Mesenchymal stem cell (in vitro differentiated cells and primary cell): ENCODE data around the gene SLC41A3.
"Not testable (repeated sequence)": the region's sequence is repeated elsewhere in the genome, so short reads cannot be mapped to it uniquely, and the experiment has no call there.

Experiments
- DNase-seq: peaks from one replicate; pipeline ENCODE4 v3.0.0-alpha.2; 2013
- H2AFZ ChIP-seq: one replicate; pipeline ENCODE4 v1.6.1; 2013; ENCODE audit warnings: low read depth, mild to moderate bottlenecking, control low read depth, inconsistent platforms, low read length, moderate library complexity
- H2AK5ac ChIP-seq: 2 replicates; pipeline ENCODE4 v1.6.1; 2013; ENCODE audit warnings: low read length, moderate library complexity, mild to moderate bottlenecking, inconsistent platforms; ENCODE audit not compliant: severe bottlenecking
- H2BK120ac ChIP-seq: one replicate; pipeline ENCODE4 v1.6.1; 2013; ENCODE audit warnings: low read depth, mild to moderate bottlenecking, inconsistent platforms, low read length, moderate library complexity
- H2BK12ac ChIP-seq, 2 experiments: one replicate each; pipeline ENCODE4 v1.6.1; 2013; ENCODE audit warnings: inconsistent platforms in 2 of 2, low read length in 2 of 2, mild to moderate bottlenecking in 2 of 2, moderate library complexity in 2 of 2, control low read depth in 1 of 2
- H2BK15ac ChIP-seq: one replicate; pipeline ENCODE4 v1.6.1; 2013; ENCODE audit warnings: mild to moderate bottlenecking, low read depth, inconsistent platforms; ENCODE audit not compliant: poor library complexity, severe bottlenecking
- H2BK5ac ChIP-seq: 2 replicates; pipeline ENCODE4 v1.6.1; 2013; ENCODE audit warnings: low read depth, mild to moderate bottlenecking, low read length, control low read depth, inconsistent platforms; ENCODE audit not compliant: poor library complexity, severe bottlenecking
- H3K14ac ChIP-seq, 2 experiments: one replicate each; pipeline ENCODE4 v1.6.1; 2013; ENCODE audit warnings: inconsistent platforms in 2 of 2, low read length in 2 of 2, control low read depth in 1 of 2, mild to moderate bottlenecking in 1 of 2, moderate library complexity in 1 of 2
- H3K18ac ChIP-seq, 2 experiments: one replicate each; pipeline ENCODE4 v1.6.1; 2013; ENCODE audit warnings: inconsistent platforms in 2 of 2, low read length in 2 of 2, control low read depth in 1 of 2, low read depth in 1 of 2, mild to moderate bottlenecking in 1 of 2
- H3K23ac ChIP-seq, 2 experiments: one replicate each; pipeline ENCODE4 v1.6.1; 2013; ENCODE audit warnings: inconsistent platforms in 2 of 2, low read length in 2 of 2, mild to moderate bottlenecking in 2 of 2, moderate library complexity in 2 of 2, control low read depth in 1 of 2
- H3K27ac ChIP-seq: 2 replicates; pipeline ENCODE4 v1.5.1; 2013; ENCODE audit warnings: mild to moderate bottlenecking, moderate library complexity, low read length, control low read depth, inconsistent platforms; ENCODE audit not compliant: poor library complexity, severe bottlenecking
- H3K27me3 ChIP-seq, 2 experiments: 2 replicates each; pipeline versions ENCODE4 v1.6.1 to v1.7.0; 2013; ENCODE audit warnings: low read length in 2 of 2, mild to moderate bottlenecking in 2 of 2, moderate library complexity in 2 of 2, control low read depth in 1 of 2, inconsistent platforms in 1 of 2; ENCODE audit not compliant: control insufficient read depth in 1 of 2, insufficient read depth in 1 of 2
- H3K36me3 ChIP-seq, 2 experiments: 2 replicates each; pipeline versions ENCODE4 v1.6.1 to v1.7.0; 2013; ENCODE audit warnings: low read length in 2 of 2, control low read depth in 1 of 2, inconsistent platforms in 1 of 2, low read depth in 1 of 2, mild to moderate bottlenecking in 1 of 2; ENCODE audit not compliant: insufficient read depth in 2 of 2, control insufficient read depth in 1 of 2
- H3K4ac ChIP-seq, 2 experiments: one replicate each; pipeline ENCODE4 v1.6.1; 2013; ENCODE audit warnings: inconsistent platforms in 2 of 2, low read length in 2 of 2, mild to moderate bottlenecking in 2 of 2, moderate library complexity in 2 of 2, control low read depth in 1 of 2, low read depth in 1 of 2
- H3K4me1 ChIP-seq: 2 replicates; pipeline ENCODE4 v1.6.1; 2013; ENCODE audit warnings: low read depth, low read length, control low read depth; ENCODE audit not compliant: control insufficient read depth, insufficient read depth
- H3K4me2 ChIP-seq: 2 replicates; pipeline ENCODE4 v1.6.1; 2013; ENCODE audit warnings: low read length, mild to moderate bottlenecking, inconsistent platforms; ENCODE audit not compliant: poor library complexity, severe bottlenecking
- H3K4me3 ChIP-seq, 2 experiments: 2 replicates each; pipeline versions ENCODE4 v1.5.1 to v1.7.0; 2013; ENCODE audit warnings: low read length in 2 of 2, mild to moderate bottlenecking in 2 of 2, control low read depth in 1 of 2, low read depth in 1 of 2; ENCODE audit not compliant: insufficient read depth in 1 of 2
- H3K79me1 ChIP-seq: replicated peaks from 2 replicates; pipeline ENCODE4 v1.6.1; 2013; ENCODE audit warnings: mild to moderate bottlenecking, control low read depth, low read length, inconsistent platforms; ENCODE audit not compliant: poor library complexity, severe bottlenecking
- H3K9ac ChIP-seq: 2 replicates; pipeline ENCODE4 v1.7.0; 2013; ENCODE audit warnings: mild to moderate bottlenecking, low read length, moderate library complexity
- H3K9me3 ChIP-seq: 2 replicates; pipeline ENCODE4 v1.7.0; 2013; ENCODE audit warnings: mild to moderate bottlenecking, low read length; ENCODE audit not compliant: control insufficient read depth
- H4K8ac ChIP-seq: one replicate; pipeline ENCODE4 v1.6.1; 2013; ENCODE audit warnings: inconsistent platforms, mild to moderate bottlenecking, low read length, moderate library complexity
- H4K91ac ChIP-seq: one replicate; pipeline ENCODE4 v1.6.1; 2013; ENCODE audit warnings: mild to moderate bottlenecking, low read length, inconsistent platforms
- WGBS: methylation state at CpG from one replicate; pipeline ENCODE4 v1.1.7; 2013; ENCODE audit warnings: mixed read lengths; 5-methylcytosine and 5-hydroxymethylcytosine counted together

SLC41A3 gene

DNA sequence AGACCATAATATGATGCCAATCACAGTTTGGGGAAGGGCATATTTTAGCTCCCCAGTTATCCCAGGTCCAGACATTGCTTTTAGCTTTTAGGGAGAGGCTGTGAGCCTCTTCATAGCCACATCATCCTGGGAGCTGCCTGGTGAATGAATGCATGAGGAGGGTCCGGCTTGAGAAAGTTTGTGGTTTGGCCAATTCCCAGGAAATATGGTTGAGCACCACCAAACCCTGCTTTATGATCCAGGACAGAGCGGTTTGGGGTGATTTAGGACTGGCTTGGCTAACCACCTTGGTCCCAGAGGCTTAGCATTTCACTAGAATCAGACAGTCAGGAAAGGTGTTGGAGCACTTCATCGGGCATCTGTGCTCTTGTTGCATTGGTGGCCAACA, 107.9 kb downstream of the SLC41A3 start:
- not testable (repeated sequence) for H3K4me1 ChIP-seq, H2AK5ac ChIP-seq
- 87% methylated on average over 3 of the region's 3 CpGs for WGBS

DNA sequence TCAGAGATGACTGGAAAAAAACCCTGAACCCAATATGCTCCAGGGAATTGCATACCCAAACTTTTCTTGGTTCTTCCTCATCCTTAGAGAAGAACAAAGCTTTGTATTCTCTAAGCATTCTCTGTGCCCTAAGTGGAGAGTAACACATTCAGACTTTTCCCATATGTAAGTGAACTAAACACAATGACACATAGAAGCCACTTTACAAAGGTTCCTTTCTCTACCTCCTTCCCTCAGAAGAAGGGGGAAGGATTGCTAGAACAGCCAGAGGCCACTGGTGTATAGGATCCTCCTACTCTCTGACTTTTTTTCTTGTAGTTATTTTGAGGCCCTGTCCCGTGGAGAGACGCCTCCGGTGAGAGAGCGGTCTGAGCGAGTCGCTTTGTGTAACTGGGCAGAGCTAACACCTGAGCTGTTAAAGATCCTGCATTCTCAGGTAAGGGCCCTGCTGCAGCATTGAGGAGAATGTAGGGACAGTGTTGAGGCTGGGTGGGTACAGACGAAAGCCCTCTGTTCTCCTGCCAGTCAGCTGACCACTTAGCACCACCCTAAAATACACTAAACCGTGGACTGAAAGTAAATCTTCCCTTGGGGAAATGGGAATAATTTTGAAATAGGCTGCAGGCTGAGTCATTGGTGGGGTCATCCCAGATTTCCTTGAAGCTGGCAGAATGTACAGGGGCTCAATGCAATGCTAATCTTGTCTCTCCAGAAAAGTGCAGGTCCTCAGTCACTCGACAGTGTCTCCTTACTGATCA, 108.5 kb downstream of the SLC41A3 start:
- not testable (repeated sequence) for H2AK5ac ChIP-seq, H3K27ac ChIP-seq, H3K9ac ChIP-seq, H3K4me1 ChIP-seq, H2BK5ac ChIP-seq, H3K9me3 ChIP-seq, H4K91ac ChIP-seq, H3K36me3 ChIP-seq, H2BK12ac ChIP-seq, DNase-seq, H3K23ac ChIP-seq, H3K79me1 ChIP-seq, H4K8ac ChIP-seq, H3K4me2 ChIP-seq, H3K14ac ChIP-seq, H3K4ac ChIP-seq, H2AFZ ChIP-seq, H2BK15ac ChIP-seq, H3K18ac ChIP-seq, H2BK120ac ChIP-seq
- 90% methylated on average over 2 of the region's 9 CpGs for WGBS
- H3K4me3 ChIP-seq, result peak overlapping the region in 1 of 2 experiments; percentile 13
- H3K27me3 ChIP-seq, result peaks cover 22 to 29% of the 10 kb centered on the region in 2 experiments

More for the DNA sequence above, 107.9 kb downstream of the SLC41A3 start:
- H3K4me2 ChIP-seq, H3K18ac ChIP-seq, H2BK15ac ChIP-seq, H4K91ac ChIP-seq, H3K23ac ChIP-seq, H3K9me3 ChIP-seq, H2BK120ac ChIP-seq, H3K36me3 ChIP-seq, H3K9ac ChIP-seq, H4K8ac ChIP-seq, H3K79me1 ChIP-seq, H2AFZ ChIP-seq, H2BK12ac ChIP-seq, DNase-seq, H3K14ac ChIP-seq, H2BK5ac ChIP-seq, H3K27ac ChIP-seq, H3K4ac ChIP-seq: not testable (repeated sequence)
- Histone ChIP-seq H3K27me3 (peaks cover 19 to 28% of the 10 kb centered on the region in 2 experiments), H3K4me3 (peak overlapping the region in 1 of 2 experiments; percentile 13)

DNA sequence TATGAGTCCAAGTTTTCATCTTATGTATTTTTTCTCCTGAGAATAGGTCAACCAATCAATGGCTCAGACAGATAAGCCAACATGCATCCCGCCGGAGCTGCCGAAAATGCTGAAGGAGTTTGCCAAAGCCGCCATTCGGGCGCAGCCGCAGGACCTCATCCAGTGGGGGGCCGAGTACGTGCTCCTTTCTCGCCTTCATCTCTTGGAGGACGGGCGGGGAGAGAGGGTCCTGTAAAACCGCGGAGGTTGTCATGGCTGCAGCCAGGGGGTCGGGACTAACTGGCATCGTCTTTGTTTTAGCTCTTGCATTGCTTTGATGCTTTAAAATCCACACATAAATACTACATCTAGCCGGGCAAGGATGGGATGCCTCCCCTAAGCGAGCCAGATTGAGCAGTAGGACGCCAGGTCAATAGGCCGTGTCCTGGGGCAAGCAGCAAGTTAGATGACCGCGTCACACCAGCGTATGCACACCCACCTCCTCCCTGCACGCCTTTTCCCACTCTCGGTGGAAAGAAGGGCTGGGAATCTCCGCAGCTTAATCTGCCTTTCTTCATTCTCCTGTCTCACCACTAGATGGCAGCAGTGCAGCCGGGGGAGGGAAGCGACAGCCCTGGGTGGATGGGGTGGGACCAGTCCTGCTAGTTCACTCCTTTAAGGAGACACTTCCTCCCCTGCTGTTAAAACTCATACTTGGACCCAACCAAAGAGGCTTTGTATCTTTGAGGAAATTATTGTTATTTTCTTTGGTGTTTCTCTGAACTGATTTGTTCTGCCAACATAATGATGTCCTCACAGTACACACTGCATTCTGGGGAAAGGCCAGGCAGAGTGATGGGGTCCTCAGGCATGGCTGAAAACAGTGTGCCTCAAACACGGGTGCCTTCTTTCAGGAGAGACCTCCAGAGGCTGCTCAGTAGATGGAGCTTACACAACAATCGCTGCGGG, 111.7 kb downstream of the SLC41A3 start:
- H2BK12ac ChIP-seq, H4K8ac ChIP-seq: not testable (repeated sequence)
- 14% methylated on average over 21 of the region's 31 CpGs for WGBS

More for the DNA sequence above, 111.7 kb downstream of the SLC41A3 start:
- peak; percentile 37 for DNase-seq
- not testable (repeated sequence) for H2AFZ ChIP-seq, H3K4me1 ChIP-seq, H4K91ac ChIP-seq, H2BK120ac ChIP-seq, H3K18ac ChIP-seq, H2BK5ac ChIP-seq, H3K36me3 ChIP-seq, H3K9me3 ChIP-seq, H3K14ac ChIP-seq, H3K4ac ChIP-seq, H3K79me1 ChIP-seq, H3K27ac ChIP-seq, H3K23ac ChIP-seq, H2BK15ac ChIP-seq, H2AK5ac ChIP-seq
- Histone ChIP-seq H3K4me3 (peak overlapping the region; percentile 4 to 77), H3K27me3 (peaks cover 34 to 36% of the 10 kb centered on the region in 2 experiments), H3K4me2 (peak overlapping the region; percentile 46), H3K9ac (peak overlapping the region; percentile 54)
